Muscle of arm (tissue), 12 donors: ENCODE results near the gene NCR2. TPM values are rescaled to one million over a fixed set of nuclear protein-coding genes. Genes with fewer than 3 reads are reported as not detected.

ENCODE experiments used
- DNase-seq: peaks from one replicate; pipeline ENCODE4 v3.0.0-alpha.2; 2013
- polyA plus RNA-seq, 12 donors: library from polyadenylated mRNA; unstranded; fragments of 120-200 nt; gene quantifications; one replicate each; pipeline ENCODE4 v1.2.1, GENCODE V29; 2013; ENCODE audit not compliant: insufficient read length in 12 of 12

Gene NCR2
- polyA plus RNA-seq, 12 donors = not detected

- DNase-seq = no peak
These were observed 8.2 kb upstream of the NCR2 start for GRCh38 chr6:41327177-41327576.

- DNase-seq = no peak
These were observed 3.8 kb upstream of the NCR2 start for GRCh38 chr6:41331401-41332150.

GRCh38 chr6:41332241-41332640 lies 3.2 kb upstream of the NCR2 start:
- no peak for DNase-seq

- DNase-seq = no peak
These were observed 2.3 kb upstream of the NCR2 start for GRCh38 chr6:41332842-41333736.

- no peak for DNase-seq
These were observed 847 bp upstream of the NCR2 start for GRCh38 chr6:41334482-41335040.

- no peak for DNase-seq
These were observed 535 bp downstream of the NCR2 start for GRCh38 chr6:41335943-41336342.

DNA sequence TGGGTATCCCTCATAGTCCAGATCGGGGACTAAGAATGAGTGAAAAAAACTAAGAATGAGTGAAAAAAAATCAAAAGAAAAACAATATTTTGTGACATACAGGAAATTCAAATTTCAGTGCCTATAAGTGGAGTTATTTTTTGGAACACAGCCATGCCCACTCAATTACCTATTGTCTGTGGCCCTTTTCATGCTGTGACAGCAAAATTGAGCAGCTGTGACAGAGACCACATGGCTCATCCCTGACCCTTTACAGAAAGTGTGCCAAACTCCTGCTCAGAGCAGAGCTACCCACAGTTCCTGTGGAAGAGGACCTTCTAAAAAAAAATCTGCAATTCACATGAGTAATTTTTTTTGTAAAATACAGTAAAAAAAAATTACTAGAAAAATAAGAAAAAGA lies 1.4 kb downstream of the NCR2 start:
- DNase-seq = no peak

DNA sequence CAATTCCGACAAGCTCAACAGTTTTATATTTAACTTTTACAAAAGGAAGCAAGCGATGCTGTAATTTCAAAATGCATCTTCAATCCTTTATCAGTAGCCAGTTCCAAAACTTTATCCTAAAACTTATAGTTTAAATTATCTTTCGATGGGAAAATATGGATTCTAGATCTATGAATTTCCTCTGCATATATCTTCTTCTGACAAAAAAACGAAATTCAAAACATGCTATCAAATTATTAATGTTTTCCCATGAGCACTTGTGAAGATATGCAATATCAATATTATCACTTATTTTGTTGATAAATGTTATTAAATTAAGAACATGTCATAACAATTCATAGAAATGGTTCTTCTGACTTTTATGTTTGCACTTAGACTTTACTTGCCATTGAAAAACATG lies 2.3 kb downstream of the NCR2 start:
- no peak for DNase-seq

GRCh38 chr6:41338659-41339058 lies 3.3 kb downstream of the NCR2 start:
- no peak for DNase-seq

- DNase-seq = no peak
These were observed 6.2 kb downstream of the NCR2 start for GRCh38 chr6:41341580-41341979.

GRCh38 chr6:41342241-41342640 lies 6.8 kb downstream of the NCR2 start:
- DNase-seq = no peak

DNA sequence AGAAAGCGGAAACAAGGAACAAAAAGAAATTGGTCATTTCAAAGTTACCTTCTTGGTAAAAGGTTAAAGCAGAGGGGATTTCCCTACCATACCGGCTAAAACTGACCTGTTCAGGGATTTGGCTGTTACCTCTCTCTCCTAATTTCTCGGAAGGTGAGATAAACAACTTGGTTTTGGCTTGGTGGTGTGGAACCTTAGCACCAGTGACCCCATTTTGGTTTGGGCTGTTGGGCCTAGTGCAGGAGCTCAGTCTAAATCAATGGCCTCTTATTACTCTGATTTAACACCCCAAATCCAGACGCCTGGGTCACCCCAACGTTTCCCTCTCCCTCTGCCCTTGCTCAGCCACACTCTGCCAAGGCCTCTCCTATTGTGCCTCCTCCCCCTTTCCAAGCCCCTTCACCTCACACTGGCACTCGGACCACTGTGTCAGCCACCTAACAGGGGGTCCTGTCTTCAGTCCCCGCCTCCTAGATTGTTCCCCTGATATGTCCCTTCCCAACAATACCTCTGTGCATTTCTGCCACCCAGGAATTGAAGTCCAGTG lies 8.3 kb downstream of the NCR2 start:
- no peak for DNase-seq

GRCh38 chr6:41344876-41345275 lies 9.5 kb downstream of the NCR2 start:
- no peak for DNase-seq

- DNase-seq = no peak
These were observed 10.5 kb downstream of the NCR2 start for GRCh38 chr6:41345901-41346300.

GRCh38 chr6:41346441-41346840 lies 11.0 kb downstream of the NCR2 start:
- no peak for DNase-seq

- no peak for DNase-seq
These were observed 12.1 kb downstream of the NCR2 start for GRCh38 chr6:41347378-41348050.

DNA sequence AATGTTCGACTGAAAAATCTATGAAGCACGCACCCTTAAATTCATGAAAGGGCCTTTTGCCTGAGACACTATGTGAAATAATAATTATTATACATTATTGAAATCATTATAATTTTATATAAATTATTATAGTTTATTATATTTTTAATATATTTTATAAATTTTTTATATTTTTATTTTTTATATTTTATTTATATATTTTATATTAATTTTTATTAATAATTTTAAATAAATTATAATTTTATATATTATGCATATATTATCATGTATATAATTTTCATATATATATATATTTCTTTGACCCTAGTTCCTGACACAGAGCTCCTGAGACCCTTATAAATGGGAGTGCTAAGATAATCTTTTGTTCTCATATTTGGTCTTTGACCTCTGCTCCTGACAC lies 13.5 kb downstream of the NCR2 start:
- DNase-seq = no peak

GRCh38 chr6:41352396-41352795 lies 17.0 kb downstream of the NCR2 start:
- DNase-seq = no peak

DNA sequence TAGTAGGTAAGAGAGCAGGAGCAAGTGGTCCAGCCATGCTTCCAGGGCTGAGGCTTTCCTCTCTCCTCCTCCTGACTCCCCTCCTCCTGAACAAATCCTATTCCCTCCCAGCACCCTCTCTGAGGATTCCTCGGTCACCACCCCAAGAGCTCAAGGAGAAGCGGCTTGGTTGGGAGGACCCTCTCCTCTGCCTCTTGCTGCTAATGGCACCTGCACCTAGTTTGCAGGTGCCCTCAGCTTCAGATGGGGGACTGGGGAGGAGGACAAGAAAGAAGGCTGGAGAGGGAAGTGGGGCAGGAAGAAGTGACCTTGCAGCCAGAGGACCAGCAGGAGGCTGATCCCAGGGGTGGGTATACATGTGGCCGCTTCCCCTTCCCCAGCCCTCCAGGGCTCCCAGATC lies 17.5 kb downstream of the NCR2 start:
- DNase-seq = no peak

DNA sequence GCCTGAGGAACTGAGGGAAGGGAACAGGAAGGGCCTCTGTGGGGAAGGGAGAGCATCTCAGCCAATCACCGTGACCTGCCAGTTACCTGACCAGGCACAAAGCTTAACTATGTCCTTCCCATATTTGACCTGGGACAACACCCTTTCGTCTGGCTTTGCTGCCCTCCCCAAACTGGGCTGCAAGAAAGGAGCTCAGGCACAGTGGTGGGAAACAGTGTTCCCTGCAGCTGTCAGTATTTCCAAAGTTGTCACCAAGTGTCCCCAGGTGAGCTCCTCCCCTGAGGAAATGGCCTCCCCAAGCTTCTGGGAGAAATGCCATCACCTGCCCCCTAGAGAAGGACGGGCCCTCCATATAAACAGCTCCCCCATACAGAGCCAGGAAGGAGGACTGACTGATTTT lies 17.9 kb downstream of the NCR2 start:
- no peak for DNase-seq

- DNase-seq = no peak
These were observed 20.5 kb downstream of the NCR2 start for GRCh38 chr6:41355952-41356351.

GRCh38 chr6:41356825-41357224 lies 21.4 kb downstream of the NCR2 start:
- DNase-seq = no peak
